Measurements from ENCODE around the gene SDC1.

SDC1 gene

DNA sequence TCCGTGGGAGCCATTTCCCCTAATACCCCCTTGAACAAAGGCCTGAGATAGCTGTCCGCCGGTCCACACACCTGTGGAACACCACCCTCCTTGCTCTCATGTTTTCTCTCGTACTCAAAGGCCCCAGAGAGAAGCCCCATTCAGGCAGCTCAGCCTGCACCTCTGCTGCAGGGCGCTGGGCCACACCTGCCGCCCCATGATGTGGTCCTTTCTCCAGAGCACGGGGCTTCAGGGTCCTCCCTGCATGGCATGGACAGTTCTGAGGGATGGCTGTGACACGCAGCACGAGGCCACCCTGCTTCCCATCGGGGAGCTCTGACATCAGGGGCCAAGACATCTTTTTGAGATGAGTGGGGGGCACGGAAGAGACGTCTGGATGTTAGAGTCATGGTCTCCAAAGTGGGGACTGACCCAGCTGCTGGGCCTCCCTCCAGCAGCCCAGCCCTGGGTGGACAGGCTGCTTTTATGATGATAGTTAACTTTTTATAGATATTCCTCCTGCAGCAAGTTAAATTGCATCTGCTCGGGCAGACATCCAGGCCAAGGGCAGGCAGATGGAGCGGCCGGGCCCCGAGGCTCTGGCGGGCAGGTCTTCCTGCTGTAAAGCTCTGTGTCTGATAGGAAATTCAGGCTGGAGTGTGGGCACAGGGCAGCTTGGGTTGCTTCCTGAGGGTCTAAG, 56.7 kb downstream of the SDC1 start:
- DNase-seq = no peak

DNA sequence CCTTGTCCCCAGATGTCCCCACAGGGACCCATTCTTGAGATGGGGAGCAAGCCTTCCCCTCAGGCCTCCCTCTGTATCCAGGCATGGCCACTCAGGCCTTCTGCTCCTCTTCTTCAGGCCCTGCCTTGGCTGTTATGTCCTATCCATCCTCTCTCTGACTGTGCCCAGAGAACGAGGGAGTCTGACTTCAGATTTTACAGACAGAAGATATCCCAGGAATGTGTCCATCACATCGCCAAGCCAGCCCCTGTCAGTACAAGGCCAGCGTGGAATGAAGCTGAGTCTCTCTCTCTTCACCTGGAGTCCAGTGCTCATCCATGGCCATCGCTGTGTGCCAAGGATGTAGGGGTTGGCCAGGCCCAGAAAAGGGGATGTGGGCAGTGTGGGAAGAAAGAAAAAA, 57.6 kb downstream of the SDC1 start:
- no peak for DNase-seq

DNA sequence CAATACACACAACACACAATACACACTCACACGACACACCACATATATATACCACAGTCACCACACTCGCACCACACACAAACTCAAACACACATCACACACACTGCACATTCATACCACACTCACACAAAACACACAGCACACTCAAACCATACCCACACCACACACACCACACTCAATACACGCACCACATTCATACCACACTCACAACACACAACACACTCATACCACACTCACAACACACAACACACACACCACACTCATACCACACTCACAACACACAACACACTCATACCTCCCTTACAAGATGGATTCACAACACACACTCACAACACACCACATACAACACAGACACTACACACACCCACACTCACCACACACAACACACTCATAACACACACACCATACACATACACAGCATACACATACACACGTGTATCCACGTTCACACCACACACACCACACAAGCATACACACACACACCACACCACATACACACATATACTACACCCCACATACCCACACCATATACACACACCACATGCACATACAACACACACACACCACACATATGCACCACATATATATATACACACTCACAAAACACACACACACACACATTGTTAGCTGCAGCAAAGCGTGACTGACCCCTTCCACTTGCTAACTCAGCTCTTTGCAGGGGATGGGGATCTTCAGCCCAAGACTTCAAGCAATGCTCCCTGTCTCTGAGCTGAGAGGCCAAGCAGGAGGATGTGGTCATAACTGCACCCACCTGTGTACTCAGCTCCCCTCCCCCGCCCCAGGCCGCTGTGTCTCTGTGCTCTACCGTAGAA, 59.0 kb downstream of the SDC1 start:
- DNase-seq = no peak

- no peak for DNase-seq
Observed at GRCh38 chr2:20164734-20165478, 60.0 kb downstream of the SDC1 start.

DNA sequence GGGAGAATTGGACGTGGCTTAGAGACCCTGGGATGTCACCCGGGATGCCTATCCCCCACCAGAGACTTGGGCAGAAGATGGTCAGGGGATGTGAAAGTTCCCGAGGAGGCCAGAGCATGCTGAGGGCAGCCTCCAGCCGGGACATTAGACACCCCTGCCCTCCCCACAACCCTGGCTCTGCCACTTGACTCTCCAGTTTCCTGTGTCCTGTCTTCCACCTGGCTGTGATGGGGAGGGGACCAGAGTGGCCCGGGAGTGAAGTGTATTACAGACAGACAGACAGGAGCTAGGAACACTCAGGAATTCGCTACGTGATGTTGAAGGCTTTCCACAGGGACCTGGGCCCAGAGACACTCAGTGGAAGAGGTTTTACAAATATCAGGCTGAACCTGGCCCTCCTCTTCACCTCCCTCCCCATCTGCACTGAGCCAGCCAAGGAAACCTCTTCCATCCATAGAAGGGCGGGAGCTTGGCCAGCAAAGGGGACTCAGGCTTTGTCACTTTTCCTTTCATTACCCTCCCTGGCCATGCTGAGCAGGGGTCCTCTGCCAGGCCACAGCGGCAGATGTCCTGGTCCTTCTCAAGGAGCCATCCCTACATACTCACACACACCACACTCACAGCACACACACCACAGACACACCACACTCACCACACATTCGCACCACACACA, 60.7 kb downstream of the SDC1 start:
- DNase-seq = no peak

DNA sequence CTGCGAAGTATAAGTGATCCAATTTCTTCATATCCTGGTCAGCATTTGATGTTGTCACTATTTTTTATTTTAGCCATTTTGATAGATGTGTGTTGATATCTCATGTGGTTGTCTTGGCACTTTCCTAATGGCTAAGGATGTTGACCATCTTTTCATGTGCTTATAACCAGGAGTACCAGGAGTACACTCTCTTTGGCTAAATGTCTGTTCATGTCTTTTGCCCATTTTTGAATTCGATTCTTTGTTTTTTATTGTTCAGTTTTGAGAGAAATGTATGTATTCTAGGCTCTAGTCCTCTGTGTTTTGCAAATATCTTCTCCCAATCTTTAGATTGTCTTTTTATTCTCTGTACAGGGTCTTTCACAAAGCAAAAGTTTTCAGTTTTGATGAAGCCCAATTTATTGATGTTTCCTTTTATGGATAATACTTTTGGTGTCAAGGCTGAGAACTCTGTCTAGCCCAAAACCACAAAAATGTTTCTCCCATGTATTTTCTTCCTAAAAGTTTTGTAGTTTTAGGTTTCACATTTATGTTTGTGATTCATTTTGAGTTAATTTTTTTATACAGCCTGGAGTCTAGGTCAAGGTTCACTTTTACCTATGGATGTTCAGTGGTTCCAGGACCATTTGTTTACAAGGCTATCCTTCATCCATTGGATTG, 65.4 kb downstream of the SDC1 start:
- DNase-seq = no peak

GRCh38 chr2:20157193-20157891, 67.6 kb downstream of the SDC1 start:
- no peak for DNase-seq

DNA sequence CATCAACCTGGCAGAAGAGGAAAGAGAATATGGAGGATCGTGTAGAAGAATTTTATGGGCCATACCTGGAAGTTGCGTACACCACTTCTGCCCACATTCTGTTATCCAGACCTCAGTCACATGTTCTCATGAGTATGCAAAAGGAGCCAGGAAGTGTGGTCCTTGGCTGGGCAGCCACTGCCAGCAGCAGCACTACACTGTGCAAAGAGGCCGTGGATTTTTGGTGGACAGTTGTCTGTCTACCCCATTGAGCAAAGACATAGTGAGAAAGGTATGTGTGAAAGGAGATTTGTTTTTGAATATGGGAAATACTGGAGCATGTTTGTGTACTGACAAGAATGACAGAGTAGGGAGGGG, 68.1 kb downstream of the SDC1 start:
- no peak for DNase-seq

GRCh38 chr2:20156076-20156759, 68.7 kb downstream of the SDC1 start:
- DNase-seq = no peak

DNA sequence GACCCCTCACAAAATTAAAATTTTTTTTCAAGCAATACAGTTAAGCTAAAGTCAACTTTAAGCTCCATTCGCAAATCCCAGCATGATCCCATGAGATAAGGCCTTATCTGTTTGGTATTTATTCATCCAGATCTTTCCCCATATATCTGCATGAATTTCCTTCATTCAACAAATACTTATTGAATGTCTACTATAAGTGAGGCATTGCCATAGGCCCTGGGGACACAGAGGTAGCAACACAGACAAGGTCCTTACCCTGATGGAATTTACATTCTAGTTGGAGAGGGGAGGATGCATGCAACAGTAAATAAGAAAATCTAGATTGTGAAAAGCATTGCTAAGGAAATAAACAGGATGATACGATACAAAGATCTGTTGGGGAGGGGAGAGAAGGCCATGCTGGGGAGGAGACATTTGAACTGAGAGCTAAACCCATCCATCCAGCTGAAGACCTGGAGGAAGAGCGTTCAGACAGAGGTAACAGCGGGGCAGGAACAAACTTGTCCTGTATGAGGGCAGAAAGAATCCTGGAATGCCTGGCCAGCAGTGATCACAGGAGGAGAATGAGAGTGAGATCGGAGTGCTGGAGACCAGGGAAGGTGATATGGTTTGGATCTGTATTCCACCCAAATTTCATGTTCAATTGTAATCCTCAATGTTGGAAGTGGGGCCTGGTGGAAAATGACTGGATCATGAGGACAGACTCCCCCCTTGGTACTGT, 71.6 kb downstream of the SDC1 start:
- no peak for DNase-seq

DNA sequence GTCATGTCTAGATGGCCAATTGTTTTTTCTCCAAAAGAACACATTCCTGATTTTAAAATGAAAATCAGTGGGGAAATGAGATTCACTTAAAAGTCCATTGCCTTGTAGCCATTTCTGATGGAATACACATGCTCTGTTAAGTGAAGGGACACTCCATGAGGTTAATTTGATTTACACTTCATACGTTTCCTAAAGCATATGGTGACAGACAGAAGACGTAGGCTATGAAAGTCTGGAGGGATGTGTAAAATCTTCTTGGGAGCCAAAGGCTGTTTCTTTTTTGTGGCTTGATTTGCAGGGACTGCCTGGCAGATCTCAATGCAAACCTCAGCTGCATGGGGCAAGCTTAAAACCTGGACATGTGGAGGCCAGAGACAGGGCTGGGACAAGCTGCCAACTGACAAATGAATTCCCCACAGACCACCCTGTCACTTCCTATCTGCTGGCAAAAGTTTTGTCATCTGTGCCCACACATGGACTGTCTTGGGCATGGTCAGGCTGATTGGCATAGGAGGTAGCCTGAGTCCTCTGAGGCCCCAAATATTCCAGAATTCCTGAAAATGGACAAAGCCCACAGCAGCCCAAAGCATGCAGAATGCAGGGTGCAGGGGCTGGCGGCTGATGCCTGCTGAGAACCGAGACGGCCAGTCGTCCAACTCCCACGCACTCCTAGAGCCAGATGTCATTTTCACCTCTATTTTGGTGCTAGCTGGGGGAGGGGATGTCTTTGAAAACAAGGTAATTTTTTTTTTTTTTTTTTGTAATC, 73.9 kb downstream of the SDC1 start:
- no peak for DNase-seq

Data from activated CD4-positive, alpha-beta T cell treated with anti-CD3 and anti-CD28 coated beads, Interleukin-2, amount 50 U/mL, for 4 hours (primary cell).